Common myeloid progenitor, CD34-positive (primary cell): Measurements from ENCODE around the gene BRK1.
"Not testable (repeated sequence)": the region's sequence is repeated elsewhere in the genome, so short reads cannot be mapped to it uniquely, and the experiment has no call there.

Experiments
- CTCF ChIA-PET: fragments of 350-600 bp; sonication (Branson Sonifier 250); formaldehyde crosslinking; loops from one replicate; lab custom pipeline; 2021; ENCODE audit warnings: antibody characterized with exemption; lab: Charles Lee
- POLR2A ChIA-PET: fragments of 350-600 bp; sonication (Branson Sonifier 250); formaldehyde crosslinking; loops from one replicate; lab custom pipeline; 2021; ENCODE audit warnings: antibody characterized with exemption; lab: Charles Lee
- DNase-seq, 3 donors: peaks; one replicate each; pipeline versions ENCODE4 v3.0.0 to v3.0.0-alpha.2; 2013
- H3K27ac ChIP-seq, 2 experiments: 1 replicate in 1 of 2; 2 replicates in 1 of 2; pipeline ENCODE4 v1.7.0; 2013; ENCODE audit warnings: inconsistent platforms in 2 of 2, low read length in 2 of 2, mild to moderate bottlenecking in 2 of 2, low read depth in 1 of 2, moderate library complexity in 1 of 2; ENCODE audit not compliant: severe bottlenecking in 2 of 2, insufficient read depth in 1 of 2, poor library complexity in 1 of 2
- H3K27me3 ChIP-seq, 5 experiments: replicated peaks in 2 of 5; 1 replicate in 3 of 5; 2 replicates in 2 of 5; pipeline versions ENCODE4 v1.6.1 to v1.7.0; 2013; ENCODE audit warnings: low read length in 4 of 5, mild to moderate bottlenecking in 2 of 5, moderate library complexity in 2 of 5, inconsistent platforms in 1 of 5; ENCODE audit not compliant: insufficient read depth in 5 of 5, control insufficient read depth in 4 of 5
- H3K36me3 ChIP-seq, 4 experiments: 1 replicate in 2 of 4; 2 replicates in 2 of 4; pipeline versions ENCODE4 v1.6.1 to v1.7.0; 2013; ENCODE audit warnings: low read length in 3 of 4, control low read depth in 1 of 4, mild to moderate bottlenecking in 1 of 4; ENCODE audit not compliant: control insufficient read depth in 4 of 4, insufficient read depth in 4 of 4
- H3K4me1 ChIP-seq, 4 experiments: 1 replicate in 3 of 4; 2 replicates in 1 of 4; pipeline versions ENCODE4 v1.6.1 to v1.7.1; 2013; ENCODE audit warnings: low read length in 3 of 4, mild to moderate bottlenecking in 3 of 4, control low read depth in 1 of 4, inconsistent platforms in 1 of 4, moderate library complexity in 1 of 4; ENCODE audit not compliant: control insufficient read depth in 4 of 4, insufficient read depth in 4 of 4; ENCODE audit errors: control extremely low read depth in 1 of 4
- H3K4me3 ChIP-seq, 7 experiments: 1 replicate in 4 of 7; 2 replicates in 3 of 7; pipeline versions ENCODE4 v1.5.1 to v1.7.0; 2013; ENCODE audit warnings: mild to moderate bottlenecking in 7 of 7, low read length in 6 of 7, moderate library complexity in 6 of 7, inconsistent platforms in 2 of 7, low read depth in 2 of 7, control low read depth in 1 of 7; ENCODE audit not compliant: insufficient read depth in 4 of 7, control insufficient read depth in 1 of 7; ENCODE audit errors: extremely low read depth in 1 of 7
- H3K9me3 ChIP-seq, 5 experiments: 1 replicate in 4 of 5; 2 replicates in 1 of 5; pipeline versions ENCODE4 v1.6.1 to v1.7.1; 2013; ENCODE audit warnings: low read length in 4 of 5, mild to moderate bottlenecking in 2 of 5, inconsistent platforms in 1 of 5, low read depth in 1 of 5, moderate library complexity in 1 of 5; ENCODE audit not compliant: control insufficient read depth in 4 of 5, insufficient read depth in 2 of 5; ENCODE audit errors: control extremely low read depth in 1 of 5
- WGBS: methylation state at CpG from one replicate; pipeline ENCODE4 v1.1.5; 2013; ENCODE audit not compliant: insufficient coverage; 5-methylcytosine and 5-hydroxymethylcytosine counted together

The BRK1 gene

DNA sequence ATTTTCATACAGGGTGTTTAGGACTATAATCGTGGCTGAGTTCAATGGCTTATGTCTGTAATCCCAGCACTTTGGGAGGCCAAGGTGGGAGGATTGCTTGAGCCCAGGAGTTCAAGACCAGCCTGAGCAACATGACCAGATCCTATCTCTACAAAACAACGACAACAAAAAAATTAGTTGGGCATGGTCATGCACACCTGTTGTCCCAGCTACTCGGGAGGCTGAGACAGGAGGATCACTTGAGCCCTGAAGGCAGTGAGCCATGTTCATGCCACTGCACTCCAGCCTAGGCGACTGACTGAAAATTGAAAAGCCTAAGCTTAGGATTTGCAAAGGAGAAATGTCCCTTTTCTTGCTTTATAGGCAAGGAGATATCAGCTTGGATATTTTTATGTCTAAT lies 1.5 kb downstream of the BRK1 start:
- Histone ChIP-seq H3K27me3 (no peaks in the 10 kb centered on the region), H3K4me1 (peaks cover 8 to 17% (median 12%) of the 10 kb centered on the region in 4 experiments), H3K4me3 (peak overlapping the region in 3 of 7 experiments; percentile 77 to 87 (median 84)), H3K36me3 (peaks cover 8 to 18% (median 12%) of the 10 kb centered on the region in 4 experiments), H3K9me3 (no peaks in the 10 kb centered on the region), H3K27ac (no peak overlapping the region)
- ChIA-PET CTCF (interaction anchor here (0.9 to 1.4 kb wide), 4 partner anchors 29 to 125 kb away, joined by 3 to 4 read pairs (median 3); no protein-coding TSS in a partner anchor), POLR2A (interaction anchor here (0.7 kb wide), 1 partner anchor 39 kb away, joined by 4 read pairs; no protein-coding TSS in a partner anchor)
- 92% methylated on average over 2 of the region's 4 CpGs for WGBS
- DNase-seq = no peak

DNA sequence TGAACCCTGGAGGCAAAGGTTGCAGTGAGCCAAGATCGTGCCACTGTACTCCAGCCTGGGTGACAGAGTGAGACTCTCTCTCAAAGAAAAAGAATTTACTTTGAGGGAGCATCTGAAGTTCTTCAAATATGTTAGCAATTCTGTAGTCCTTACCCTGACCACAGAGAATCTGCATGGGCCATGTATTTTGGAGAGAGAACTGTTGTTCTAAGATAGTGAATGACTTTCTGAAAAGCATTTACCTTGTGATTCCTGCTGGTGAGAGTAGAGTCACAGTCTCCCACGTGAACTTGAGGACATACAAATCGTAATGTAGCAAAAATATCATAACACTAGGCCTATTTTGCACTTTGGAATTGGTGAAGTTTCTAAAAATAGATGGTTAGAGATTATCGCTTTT lies 3.9 kb downstream of the BRK1 start:
- Histone ChIP-seq H3K27me3 (no peaks in the 10 kb centered on the region), H3K36me3 (peaks cover 8 to 20% (median 16%) of the 10 kb centered on the region in 4 experiments), H3K9me3 (no peaks in the 10 kb centered on the region), H3K4me3 (no peak overlapping the region), H3K4me1 (peaks cover 8 to 17% (median 12%) of the 10 kb centered on the region in 4 experiments), H3K27ac (no peak overlapping the region)
- 100% methylated on average over 1 of the region's 4 CpGs for WGBS
- DNase-seq = no peak
- ChIA-PET POLR2A (no interaction called here), CTCF (no interaction called here)

DNA sequence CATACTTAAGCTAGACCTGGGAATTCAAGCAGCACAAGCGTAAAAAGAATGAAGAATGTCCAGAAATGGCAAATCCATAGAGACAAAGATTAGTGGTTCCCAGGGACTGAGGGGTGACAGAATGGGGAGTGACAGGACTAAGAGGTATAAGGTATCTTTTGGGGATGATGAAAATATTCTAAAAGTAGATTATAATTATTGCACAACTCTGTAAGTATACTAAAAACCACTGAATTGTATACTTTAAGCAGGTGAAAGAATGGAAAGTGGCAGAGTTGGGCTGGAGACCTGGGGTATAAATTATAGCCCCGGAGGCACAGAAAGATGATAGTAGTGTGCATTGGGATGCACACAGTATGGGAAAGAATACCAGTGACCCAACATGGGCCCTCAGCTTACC lies 5.6 kb downstream of the BRK1 start:
- Histone ChIP-seq H3K27me3 (no peaks in the 10 kb centered on the region), H3K9me3 (no peaks in the 10 kb centered on the region), H3K36me3 (peaks cover 12 to 31% (median 22%) of the 10 kb centered on the region in 4 experiments), H3K4me1 (peaks cover 8 to 12% (median 10%) of the 10 kb centered on the region in 4 experiments), H3K4me3 (no peak overlapping the region), H3K27ac (no peak overlapping the region)
- no peak for DNase-seq
- CTCF ChIA-PET = interaction anchor here (0.7 to 1.0 kb wide), 3 partner anchors 43 to 169 kb away, joined by 3 read pairs; no protein-coding TSS in a partner anchor
- 100% methylated on average over 1 of the region's 2 CpGs for WGBS
- POLR2A ChIA-PET = no interaction called here

DNA sequence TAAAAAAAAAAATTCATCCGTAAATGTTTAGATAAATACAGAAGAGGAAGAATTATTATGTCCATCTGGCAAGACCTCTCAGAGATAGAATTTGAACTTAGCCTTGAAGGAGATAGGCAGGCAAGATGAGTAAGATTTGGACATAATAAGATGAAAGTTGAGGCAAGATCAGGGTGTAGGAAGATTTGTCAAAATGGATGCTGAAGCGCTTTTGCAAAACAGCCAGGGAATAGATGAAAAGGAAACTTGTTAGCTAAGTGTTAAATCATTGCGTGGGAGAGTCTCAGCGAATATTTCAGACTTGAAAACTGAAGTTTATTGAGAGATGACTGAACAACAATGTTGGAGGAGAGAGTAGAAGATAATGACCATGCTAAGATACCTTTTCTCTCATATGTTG lies 7.2 kb downstream of the BRK1 start:
- Histone ChIP-seq H3K9me3 (no peaks in the 10 kb centered on the region), H3K27me3 (no peaks in the 10 kb centered on the region), H3K4me3 (no peak overlapping the region), H3K4me1 (no peaks in the 10 kb centered on the region), H3K27ac (no peak overlapping the region), H3K36me3 (peaks cover 16 to 45% (median 35%) of the 10 kb centered on the region in 4 experiments)
- ChIA-PET POLR2A (interaction anchor here (0.7 kb wide), 1 partner anchor 75 kb away, joined by 3 read pairs; no protein-coding TSS in a partner anchor), CTCF (no interaction called here)
- no peak for DNase-seq
- 100% methylated on average over 3 of the region's 4 CpGs for WGBS

DNA sequence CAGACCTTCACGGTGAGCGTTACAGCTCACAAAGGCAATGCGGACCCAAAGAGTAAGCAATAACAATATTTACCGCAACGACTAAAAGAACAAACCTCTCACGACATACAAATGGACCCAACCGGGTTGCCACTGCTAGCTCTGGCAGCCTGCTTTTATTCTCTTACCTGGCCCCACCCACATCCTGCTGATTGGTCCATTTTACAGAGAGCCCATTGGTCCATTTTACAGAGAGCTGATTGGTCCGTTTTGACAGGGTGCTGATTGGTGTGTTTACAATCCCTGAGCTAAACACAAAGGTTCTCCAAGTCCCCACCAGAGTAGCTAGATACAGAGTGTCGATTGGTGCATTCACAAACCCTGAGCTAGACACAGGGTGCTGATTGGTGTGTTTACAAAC lies 20.4 kb downstream of the BRK1 start:
- POLR2A ChIA-PET, H3K9me3 ChIP-seq, H3K27me3 ChIP-seq, H3K4me3 ChIP-seq, H3K36me3 ChIP-seq, H3K27ac ChIP-seq: not testable (repeated sequence)
- CTCF ChIA-PET = interaction anchor here (1.4 to 2.0 kb wide), 2 partner anchors 54 to 151 kb away, joined by 4 to 5 read pairs; no protein-coding TSS in a partner anchor
- H3K4me1 ChIP-seq = peaks cover under 1 to 24% (median 15%) of the 10 kb centered on the region in 4 experiments
- peak in 1 of 3 donors; percentile 22 for DNase-seq
- WGBS = 84% methylated on average over 4 of the region's 9 CpGs

DNA sequence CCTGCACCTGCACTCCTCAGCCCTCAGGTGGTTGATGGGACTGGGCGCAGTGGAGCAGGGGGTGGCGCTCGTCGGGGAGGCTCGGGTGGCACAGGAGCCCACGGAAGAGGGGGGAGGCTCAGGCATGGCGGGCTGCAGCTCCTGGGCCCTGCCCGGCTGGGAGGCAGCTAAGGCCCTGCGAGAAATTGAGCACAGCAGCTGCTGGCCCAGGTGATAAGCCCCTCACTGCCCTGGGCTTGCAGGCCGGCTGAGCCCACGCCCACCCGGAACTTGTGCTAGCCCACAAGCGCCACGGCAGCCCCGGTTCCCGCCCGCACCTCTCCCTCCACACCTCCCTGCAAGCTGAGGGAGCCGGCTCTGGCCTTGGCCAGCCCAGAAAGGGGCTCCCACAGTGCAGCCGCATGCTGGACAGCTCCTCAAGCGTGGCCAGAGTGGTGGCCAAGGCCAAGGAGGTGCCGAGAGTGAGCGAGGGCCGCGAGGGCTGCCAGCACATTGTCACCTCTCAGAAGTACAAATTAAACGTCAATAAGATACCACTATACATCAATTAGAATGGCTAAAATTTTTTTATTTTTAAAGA lies 21.0 kb downstream of the BRK1 start:
- WGBS = 93% methylated on average over 14 of the region's 25 CpGs
- ChIA-PET CTCF (interaction anchor here (1.4 to 2.0 kb wide), 2 partner anchors 53 to 150 kb away, joined by 4 to 5 read pairs; no protein-coding TSS in a partner anchor), POLR2A (interaction anchor here (1.2 kb wide), 1 partner anchor 204 kb away, joined by 3 read pairs; no protein-coding TSS in a partner anchor)
- Histone ChIP-seq H3K27ac (no peak overlapping the region), H3K4me3 (no peak overlapping the region), H3K36me3 (peaks cover 0 to 3% (median 0%) of the 10 kb centered on the region in 4 experiments), H3K4me1 (peaks cover 4 to 27% (median 17%) of the 10 kb centered on the region in 4 experiments), H3K27me3 (no peaks in the 10 kb centered on the region), H3K9me3 (peaks cover 0 to 3% (median 0%) of the 10 kb centered on the region in 5 experiments)
- DNase-seq = peak in 1 of 3 donors; percentile 26

DNA sequence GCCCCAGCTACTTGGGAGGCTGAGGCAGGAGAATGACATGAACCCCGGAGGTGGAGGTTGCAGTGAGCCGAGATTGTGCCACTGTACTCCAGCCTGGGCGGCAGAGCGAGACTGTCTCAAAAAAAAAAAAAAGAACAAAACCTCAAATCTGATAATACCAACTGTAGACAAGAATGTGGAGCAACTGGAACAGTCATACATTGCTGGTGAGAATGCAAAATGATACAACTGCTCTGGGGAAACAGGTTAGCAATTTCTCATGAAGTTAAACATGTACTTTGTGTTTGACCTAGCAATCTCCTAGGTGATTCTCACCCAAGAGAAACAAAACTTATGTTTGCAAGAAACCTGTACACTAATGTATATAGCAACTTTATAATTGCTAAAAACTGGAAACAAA lies 21.7 kb downstream of the BRK1 start:
- H3K27ac ChIP-seq = no peak overlapping the region
- ChIA-PET CTCF (no interaction called here), POLR2A (interaction anchor here (1.2 kb wide), 1 partner anchor 204 kb away, joined by 3 read pairs; no protein-coding TSS in a partner anchor)
- no peaks in the 10 kb centered on the region for H3K27me3 ChIP-seq
- H3K36me3 ChIP-seq = peaks cover 0 to 2% (median 0%) of the 10 kb centered on the region in 4 experiments
- peaks cover 0 to 3% (median 0%) of the 10 kb centered on the region in 5 experiments for H3K9me3 ChIP-seq
- DNase-seq = peak in 2 of 3 donors; percentile 36 to 54
- WGBS = 80% methylated on average over 1 of the region's 4 CpGs
- H3K4me3 ChIP-seq = no peak overlapping the region
- peaks cover 4 to 29% (median 18%) of the 10 kb centered on the region in 4 experiments for H3K4me1 ChIP-seq
